ENCODE measurements around the gene POLR3GL.
A peak's percentile ranks its signal among the peaks of the same experiment; 100 is the strongest.
"Not testable (repeated sequence)": the region's sequence is repeated elsewhere in the genome, so short reads cannot be mapped to it uniquely, and the experiment has no call there.

Gene POLR3GL

GRCh38 chr1:145932522-145933009 is 31.9 kb upstream of the POLR3GL start:
- not testable (repeated sequence) for H3K27me3 Mint-ChIP-seq, H3K9me3 Mint-ChIP-seq
- Mint-ChIP-seq H3K4me1 (peaks cover 36% of the 10 kb centered on the region), H3K36me3 (ENCODE audit: insufficient read depth) (peaks cover 34% of the 10 kb centered on the region), H3K27ac (ENCODE audit: low read depth) (peak overlapping the region; percentile 91), H3K4me3 (peak overlapping the region; percentile 63)
- DNase-seq (ENCODE audit: low spot score in 2 of 2) (peak in 1 of 2 donors; percentile 32), ATAC-seq (replicated peaks; ENCODE audit: extremely low read depth, poor library complexity, severe bottlenecking) (peak; percentile 55)

GRCh38 chr1:145935708-145936107 is 28.8 kb upstream of the POLR3GL start:
- H3K36me3 Mint-ChIP-seq (ENCODE audit: insufficient read depth), result peaks cover 52% of the 10 kb centered on the region
- no peak for ATAC-seq (replicated peaks; ENCODE audit: extremely low read depth, poor library complexity, severe bottlenecking)
- no peak overlapping the region for H3K4me3 Mint-ChIP-seq
- H3K9me3 Mint-ChIP-seq, result no peaks in the 10 kb centered on the region
- H3K27ac Mint-ChIP-seq (ENCODE audit: low read depth), result no peak overlapping the region
- no peaks in the 10 kb centered on the region for H3K27me3 Mint-ChIP-seq
- no peak for DNase-seq (ENCODE audit: low spot score in 2 of 2)
- peaks cover 28% of the 10 kb centered on the region for H3K4me1 Mint-ChIP-seq

- Mint-ChIP-seq H3K27ac (ENCODE audit: low read depth) (peak overlapping the region; percentile 75), H3K4me3 (no peak overlapping the region), H3K4me1 (peaks cover 25% of the 10 kb centered on the region), H3K27me3 (no peaks in the 10 kb centered on the region), H3K9me3 (no peaks in the 10 kb centered on the region), H3K36me3 (ENCODE audit: insufficient read depth) (peaks cover 53% of the 10 kb centered on the region)
- DNase-seq (ENCODE audit: low spot score in 2 of 2), result no peak
- ATAC-seq (replicated peaks; ENCODE audit: extremely low read depth, poor library complexity, severe bottlenecking), result no peak
These were observed 28.2 kb upstream of the POLR3GL start for GRCh38 chr1:145936247-145936646.

- no peak overlapping the region for H3K27ac Mint-ChIP-seq (ENCODE audit: low read depth)
- DNase-seq (ENCODE audit: low spot score in 2 of 2) (no peak), ATAC-seq (replicated peaks; ENCODE audit: extremely low read depth, poor library complexity, severe bottlenecking) (no peak)
- no peaks in the 10 kb centered on the region for H3K9me3 Mint-ChIP-seq
- peaks cover 16% of the 10 kb centered on the region for H3K4me1 Mint-ChIP-seq
- peaks cover 65% of the 10 kb centered on the region for H3K36me3 Mint-ChIP-seq (ENCODE audit: insufficient read depth)
- no peak overlapping the region for H3K4me3 Mint-ChIP-seq
- H3K27me3 Mint-ChIP-seq, result no peaks in the 10 kb centered on the region
These were observed 27.1 kb upstream of the POLR3GL start for GRCh38 chr1:145937436-145937835.

- H3K27ac Mint-ChIP-seq (ENCODE audit: low read depth), result no peak overlapping the region
- no peaks in the 10 kb centered on the region for H3K9me3 Mint-ChIP-seq
- no peaks in the 10 kb centered on the region for H3K4me1 Mint-ChIP-seq
- no peak overlapping the region for H3K4me3 Mint-ChIP-seq
- ATAC-seq (replicated peaks; ENCODE audit: extremely low read depth, poor library complexity, severe bottlenecking), result no peak
- peaks cover 68% of the 10 kb centered on the region for H3K36me3 Mint-ChIP-seq (ENCODE audit: insufficient read depth)
- H3K27me3 Mint-ChIP-seq, result no peaks in the 10 kb centered on the region
- no peak for DNase-seq (ENCODE audit: low spot score in 2 of 2)
These were observed 22.1 kb upstream of the POLR3GL start for GRCh38 chr1:145942405-145942804.

DNA sequence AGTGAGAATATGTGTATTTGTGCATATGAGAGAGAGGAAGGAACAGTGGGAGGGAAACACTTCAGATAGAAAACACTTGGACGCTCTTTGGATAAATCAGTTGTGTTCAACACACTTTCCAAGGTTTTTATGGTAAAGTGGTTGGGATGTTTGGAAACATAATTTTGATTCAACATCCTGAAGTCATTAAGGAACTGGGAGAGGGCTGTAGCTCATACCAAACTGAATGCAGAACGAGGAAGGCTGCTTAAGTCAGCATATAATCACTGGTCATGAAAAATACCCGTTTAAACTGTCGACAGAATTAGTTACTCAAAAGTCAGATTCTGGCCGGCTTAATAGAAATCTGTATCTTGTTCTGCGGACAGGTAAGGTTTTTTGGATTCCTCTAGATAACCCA is 21.6 kb upstream of the POLR3GL start:
- Mint-ChIP-seq H3K27me3 (no peaks in the 10 kb centered on the region), H3K4me3 (no peak overlapping the region), H3K27ac (ENCODE audit: low read depth) (peak overlapping the region; percentile 53), H3K4me1 (no peaks in the 10 kb centered on the region), H3K9me3 (no peaks in the 10 kb centered on the region), H3K36me3 (ENCODE audit: insufficient read depth) (peaks cover 65% of the 10 kb centered on the region)
- DNase-seq (ENCODE audit: low spot score in 2 of 2) (no peak), ATAC-seq (replicated peaks; ENCODE audit: extremely low read depth, poor library complexity, severe bottlenecking) (no peak)

GRCh38 chr1:145944532-145944931 is 20.0 kb upstream of the POLR3GL start:
- ATAC-seq (replicated peaks; ENCODE audit: extremely low read depth, poor library complexity, severe bottlenecking) (no peak), DNase-seq (ENCODE audit: low spot score in 2 of 2) (no peak)
- H3K4me3 Mint-ChIP-seq, result no peak overlapping the region
- no peaks in the 10 kb centered on the region for H3K9me3 Mint-ChIP-seq
- H3K4me1 Mint-ChIP-seq, result peaks cover 6% of the 10 kb centered on the region
- peaks cover 56% of the 10 kb centered on the region for H3K36me3 Mint-ChIP-seq (ENCODE audit: insufficient read depth)
- H3K27ac Mint-ChIP-seq (ENCODE audit: low read depth), result peak overlapping the region; percentile 59
- H3K27me3 Mint-ChIP-seq, result no peaks in the 10 kb centered on the region

GRCh38 chr1:145946477-145946986 is 18.0 kb upstream of the POLR3GL start:
- no peaks in the 10 kb centered on the region for H3K27me3 Mint-ChIP-seq
- ATAC-seq (replicated peaks; ENCODE audit: extremely low read depth, poor library complexity, severe bottlenecking) (no peak), DNase-seq (ENCODE audit: low spot score in 2 of 2) (no peak)
- H3K4me3 Mint-ChIP-seq, result no peak overlapping the region
- peaks cover 22% of the 10 kb centered on the region for H3K4me1 Mint-ChIP-seq
- H3K36me3 Mint-ChIP-seq (ENCODE audit: insufficient read depth), result peaks cover 47% of the 10 kb centered on the region
- H3K9me3 Mint-ChIP-seq, result no peaks in the 10 kb centered on the region
- H3K27ac Mint-ChIP-seq (ENCODE audit: low read depth), result no peak overlapping the region

DNA sequence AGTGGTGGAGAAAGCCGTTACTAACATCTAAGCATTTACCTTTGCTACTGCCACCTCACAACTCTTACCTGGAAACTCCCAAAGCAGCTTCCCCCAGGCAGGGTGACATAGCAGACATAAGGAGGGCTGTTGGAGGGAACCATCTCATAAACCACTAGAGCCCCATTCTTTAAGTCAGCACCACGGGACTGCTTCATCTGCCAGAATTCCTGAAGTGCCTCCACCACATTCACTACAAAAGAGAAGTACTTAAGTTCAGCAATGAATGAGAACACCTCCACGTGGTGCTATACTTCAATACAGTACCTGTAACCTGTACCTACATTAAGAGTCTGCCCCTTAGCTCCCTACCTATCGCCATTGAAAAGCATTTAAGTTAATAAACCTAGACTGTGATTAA is 16.9 kb upstream of the POLR3GL start:
- H3K4me3 Mint-ChIP-seq, result no peak overlapping the region
- DNase-seq (ENCODE audit: low spot score in 2 of 2) (no peak), ATAC-seq (replicated peaks; ENCODE audit: extremely low read depth, poor library complexity, severe bottlenecking) (no peak)
- no peaks in the 10 kb centered on the region for H3K27me3 Mint-ChIP-seq
- H3K9me3 Mint-ChIP-seq, result no peaks in the 10 kb centered on the region
- peaks cover 31% of the 10 kb centered on the region for H3K4me1 Mint-ChIP-seq
- peak overlapping the region; percentile 46 for H3K27ac Mint-ChIP-seq (ENCODE audit: low read depth)
- peaks cover 40% of the 10 kb centered on the region for H3K36me3 Mint-ChIP-seq (ENCODE audit: insufficient read depth)

DNA sequence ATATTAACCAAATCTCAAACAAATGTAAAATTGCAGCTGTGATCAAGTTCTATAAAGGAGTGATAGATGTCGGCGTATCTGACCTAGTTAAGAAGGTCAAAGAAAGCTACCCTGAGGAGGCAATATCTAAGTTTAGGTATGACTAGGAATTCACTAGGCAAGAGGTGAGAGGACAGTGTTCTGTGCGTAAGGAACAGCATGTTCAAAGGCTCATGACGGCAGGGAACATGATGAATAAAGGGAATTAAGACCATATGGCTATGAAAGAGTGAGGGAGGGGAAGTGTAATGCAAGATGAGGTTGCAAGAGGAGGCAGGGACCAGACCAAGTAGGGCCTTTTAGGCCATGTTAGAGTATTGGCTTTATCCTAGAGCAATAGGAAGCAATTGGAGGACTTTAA is 15.3 kb upstream of the POLR3GL start:
- peaks cover 31% of the 10 kb centered on the region for H3K36me3 Mint-ChIP-seq (ENCODE audit: insufficient read depth)
- no peaks in the 10 kb centered on the region for H3K9me3 Mint-ChIP-seq
- no peak overlapping the region for H3K4me3 Mint-ChIP-seq
- no peaks in the 10 kb centered on the region for H3K27me3 Mint-ChIP-seq
- ATAC-seq (replicated peaks; ENCODE audit: extremely low read depth, poor library complexity, severe bottlenecking) (no peak), DNase-seq (ENCODE audit: low spot score in 2 of 2) (no peak)
- peak overlapping the region; percentile 2 for H3K27ac Mint-ChIP-seq (ENCODE audit: low read depth)
- peaks cover 41% of the 10 kb centered on the region for H3K4me1 Mint-ChIP-seq

GRCh38 chr1:145951526-145951925 is 13.0 kb upstream of the POLR3GL start:
- Mint-ChIP-seq H3K27me3 (no peaks in the 10 kb centered on the region), H3K4me1 (peaks cover 63% of the 10 kb centered on the region), H3K36me3 (ENCODE audit: insufficient read depth) (peaks cover 15% of the 10 kb centered on the region), H3K27ac (ENCODE audit: low read depth) (peak overlapping the region; percentile 17), H3K4me3 (no peak overlapping the region), H3K9me3 (no peaks in the 10 kb centered on the region)
- ATAC-seq (replicated peaks; ENCODE audit: extremely low read depth, poor library complexity, severe bottlenecking) (no peak), DNase-seq (ENCODE audit: low spot score in 2 of 2) (no peak)

GRCh38 chr1:145952903-145953302 is 11.6 kb upstream of the POLR3GL start:
- no peak for ATAC-seq (replicated peaks; ENCODE audit: extremely low read depth, poor library complexity, severe bottlenecking)
- no peaks in the 10 kb centered on the region for H3K9me3 Mint-ChIP-seq
- peaks cover 73% of the 10 kb centered on the region for H3K4me1 Mint-ChIP-seq
- H3K27ac Mint-ChIP-seq (ENCODE audit: low read depth), result peak overlapping the region; percentile 16
- no peak overlapping the region for H3K4me3 Mint-ChIP-seq
- DNase-seq (ENCODE audit: low spot score in 2 of 2), result no peak
- no peaks in the 10 kb centered on the region for H3K27me3 Mint-ChIP-seq
- H3K36me3 Mint-ChIP-seq (ENCODE audit: insufficient read depth), result peaks cover 19% of the 10 kb centered on the region

DNA sequence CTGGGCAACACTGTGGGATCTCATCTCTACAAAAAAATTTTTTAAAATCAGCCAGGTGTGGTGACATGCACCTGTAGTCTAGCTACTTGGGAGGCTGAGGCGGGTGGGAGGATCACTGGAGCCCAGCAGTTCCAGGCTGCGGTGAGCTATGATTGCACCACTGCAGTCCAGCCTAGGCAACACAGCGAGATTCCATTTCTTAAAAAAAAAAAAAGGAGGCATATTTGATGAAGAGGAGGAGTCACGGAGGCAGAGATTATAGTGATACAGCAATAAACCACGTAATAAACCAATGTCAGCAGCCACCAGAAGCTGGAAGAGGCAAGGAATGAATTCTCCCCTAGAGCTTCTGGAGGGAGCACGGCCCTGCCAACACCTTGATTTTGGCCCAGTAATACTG is 10.6 kb upstream of the POLR3GL start:
- no peak overlapping the region for H3K27ac Mint-ChIP-seq (ENCODE audit: low read depth)
- no peaks in the 10 kb centered on the region for H3K27me3 Mint-ChIP-seq
- peaks cover 19% of the 10 kb centered on the region for H3K36me3 Mint-ChIP-seq (ENCODE audit: insufficient read depth)
- H3K4me3 Mint-ChIP-seq, result peak overlapping the region; percentile 40
- no peak for DNase-seq (ENCODE audit: low spot score in 2 of 2)
- H3K4me1 Mint-ChIP-seq, result peaks cover 82% of the 10 kb centered on the region
- no peak for ATAC-seq (replicated peaks; ENCODE audit: extremely low read depth, poor library complexity, severe bottlenecking)
- H3K9me3 Mint-ChIP-seq, result no peaks in the 10 kb centered on the region
